ENCODE results near the gene MYO9A. TPM values are rescaled to one million over a fixed set of nuclear protein-coding genes. Genes with fewer than 3 reads are reported as not detected.

The MYO9A gene
- total RNA-seq, 2 donors from 2014 or later = 34.9 to 36.4 TPM

DNA sequence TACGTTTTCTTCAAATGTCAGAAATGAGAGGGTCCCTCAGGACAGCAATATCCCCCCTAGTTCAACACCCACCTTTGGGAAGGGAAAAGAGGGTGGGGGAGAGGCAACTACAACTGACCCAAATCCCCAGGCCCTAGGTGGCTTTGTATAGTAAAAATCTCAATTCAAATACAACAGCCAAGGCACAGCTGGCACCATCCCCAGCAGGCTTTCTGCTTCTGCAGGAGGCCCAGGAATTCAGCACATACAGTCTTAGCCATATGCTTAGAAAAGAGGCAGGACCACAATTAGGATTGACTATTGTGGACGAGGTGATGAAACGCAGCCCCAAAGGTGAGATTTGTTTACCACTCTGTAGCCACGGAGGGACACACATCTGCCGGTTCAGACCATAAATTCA, 291.8 kb downstream of the MYO9A start:
- Histone ChIP-seq H3K4me3 (ENCODE audit: low read length) (no peak overlapping the region), H3K9ac (ENCODE audit: extremely low read depth, low read length, poor library complexity, severe bottlenecking) (no peak overlapping the region), H3K36me3 (ENCODE audit: control insufficient read depth, insufficient read depth, low read length) (peaks cover 68% of the 10 kb centered on the region), H3K4me1 (ENCODE audit: control insufficient read depth, insufficient read depth, low read length) (no peaks in the 10 kb centered on the region), H3K27me3 (ENCODE audit: control insufficient read depth, insufficient read depth, low read length, poor library complexity, severe bottlenecking) (no peaks in the 10 kb centered on the region), H3K27ac (ENCODE audit: low read depth, low read length) (no peak overlapping the region), H3K9me3 (ENCODE audit: control insufficient read depth, low read length) (peaks cover 25% of the 10 kb centered on the region)
- peaks cover 2% of the 10 kb centered on the region for H3K4me1 Mint-ChIP-seq
- TF ChIP-seq, protein P1, sequence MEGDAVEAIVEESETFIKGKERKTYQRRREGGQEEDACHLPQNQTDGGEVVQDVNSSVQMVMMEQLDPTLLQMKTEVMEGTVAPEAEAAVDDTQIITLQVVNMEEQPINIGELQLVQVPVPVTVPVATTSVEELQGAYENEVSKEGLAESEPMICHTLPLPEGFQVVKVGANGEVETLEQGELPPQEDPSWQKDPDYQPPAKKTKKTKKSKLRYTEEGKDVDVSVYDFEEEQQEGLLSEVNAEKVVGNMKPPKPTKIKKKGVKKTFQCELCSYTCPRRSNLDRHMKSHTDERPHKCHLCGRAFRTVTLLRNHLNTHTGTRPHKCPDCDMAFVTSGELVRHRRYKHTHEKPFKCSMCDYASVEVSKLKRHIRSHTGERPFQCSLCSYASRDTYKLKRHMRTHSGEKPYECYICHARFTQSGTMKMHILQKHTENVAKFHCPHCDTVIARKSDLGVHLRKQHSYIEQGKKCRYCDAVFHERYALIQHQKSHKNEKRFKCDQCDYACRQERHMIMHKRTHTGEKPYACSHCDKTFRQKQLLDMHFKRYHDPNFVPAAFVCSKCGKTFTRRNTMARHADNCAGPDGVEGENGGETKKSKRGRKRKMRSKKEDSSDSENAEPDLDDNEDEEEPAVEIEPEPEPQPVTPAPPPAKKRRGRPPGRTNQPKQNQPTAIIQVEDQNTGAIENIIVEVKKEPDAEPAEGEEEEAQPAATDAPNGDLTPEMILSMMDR (conservative IDR thresholded peaks at IDR 0.05) = no peak
- WGBS, 2 experiments (ENCODE audit: insufficient coverage in 1 of 2, insufficient read length in 1 of 2) = 90 to 92% methylated on average over 2 to 5 of the region's 5 CpGs
- H3K9me3 Mint-ChIP-seq = peaks cover 22% of the 10 kb centered on the region
- H3K4me3 Mint-ChIP-seq = no peak overlapping the region
- no peaks in the 10 kb centered on the region for H3K27me3 Mint-ChIP-seq (ENCODE audit: insufficient read depth)
- no peak overlapping the region for H3K27ac Mint-ChIP-seq
- DNase-seq = no peak
- H3K36me3 Mint-ChIP-seq (ENCODE audit: low read depth) = peaks cover 60% of the 10 kb centered on the region

DNA sequence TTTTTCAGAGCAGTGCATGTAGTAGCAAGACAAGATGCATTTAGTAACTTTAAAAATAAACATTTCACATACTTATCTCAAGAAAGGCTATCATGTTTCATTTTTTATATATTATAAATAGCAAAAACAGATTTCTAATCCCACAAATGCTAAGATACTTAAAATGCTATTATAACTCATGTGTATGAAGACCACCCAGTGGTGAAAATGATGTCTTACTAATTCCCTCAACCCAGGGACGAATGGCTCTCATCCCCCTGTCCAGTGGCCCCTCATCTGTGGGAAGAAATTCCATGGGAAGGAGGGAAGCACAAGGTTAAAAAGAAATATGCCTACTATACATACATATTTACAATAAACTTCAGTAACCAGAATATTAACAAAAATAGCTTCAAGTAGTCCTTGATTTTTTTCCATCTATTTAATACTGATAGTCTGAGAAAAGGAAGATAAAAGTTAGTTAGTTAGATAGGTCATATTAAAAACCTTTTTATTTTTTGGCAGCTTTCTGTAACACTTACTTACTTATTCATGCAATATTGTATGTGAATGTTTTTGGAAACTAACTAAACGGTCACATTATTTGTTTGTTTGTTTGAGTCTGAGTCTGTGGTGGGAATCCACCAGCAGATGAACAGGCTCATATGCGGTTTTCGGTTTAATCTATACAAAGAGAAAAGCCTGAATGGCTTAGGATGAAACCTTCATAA, 292.8 kb downstream of the MYO9A start:
- Histone ChIP-seq H3K9me3 (ENCODE audit: control insufficient read depth, low read length) (peaks cover 34% of the 10 kb centered on the region), H3K4me1 (ENCODE audit: control insufficient read depth, insufficient read depth, low read length) (no peaks in the 10 kb centered on the region), H3K27me3 (ENCODE audit: control insufficient read depth, insufficient read depth, low read length, poor library complexity, severe bottlenecking) (no peaks in the 10 kb centered on the region), H3K36me3 (ENCODE audit: control insufficient read depth, insufficient read depth, low read length) (peaks cover 68% of the 10 kb centered on the region), H3K27ac (ENCODE audit: low read depth, low read length) (no peak overlapping the region), H3K9ac (ENCODE audit: extremely low read depth, low read length, poor library complexity, severe bottlenecking) (no peak overlapping the region), H3K4me3 (ENCODE audit: low read length) (no peak overlapping the region)
- no peaks in the 10 kb centered on the region for H3K27me3 Mint-ChIP-seq (ENCODE audit: insufficient read depth)
- H3K36me3 Mint-ChIP-seq (ENCODE audit: low read depth) = peaks cover 67% of the 10 kb centered on the region
- TF ChIP-seq, protein P1 (conservative IDR thresholded peaks at IDR 0.05) = no peak
- no peak overlapping the region for H3K4me3 Mint-ChIP-seq
- 93 to 100% methylated on average over 1 to 4 of the region's 4 CpGs for WGBS, 2 experiments (ENCODE audit: insufficient coverage in 1 of 2, insufficient read length in 1 of 2)
- DNase-seq = no peak
- no peak overlapping the region for H3K27ac Mint-ChIP-seq
- H3K9me3 Mint-ChIP-seq = peaks cover 30% of the 10 kb centered on the region
- H3K4me1 Mint-ChIP-seq = peaks cover 2% of the 10 kb centered on the region

DNA sequence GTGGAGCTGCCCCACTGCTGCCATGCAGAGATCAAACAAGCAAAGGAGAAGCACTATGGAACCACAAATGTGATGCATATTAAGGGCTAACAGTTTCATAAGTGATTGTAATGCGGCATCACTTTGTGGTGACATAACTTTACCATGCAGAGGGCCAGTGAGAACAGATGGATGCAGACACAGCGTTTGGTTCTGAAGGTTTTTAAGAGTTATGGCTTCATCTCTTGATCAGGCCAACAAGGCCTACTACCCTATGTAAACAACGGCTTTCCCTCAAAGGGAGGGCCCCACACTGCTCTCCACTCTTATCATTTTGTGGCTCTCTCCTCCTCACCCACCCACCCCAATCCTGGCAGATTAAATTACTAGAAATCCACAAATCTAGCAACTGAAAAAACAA, 294.1 kb downstream of the MYO9A start:
- peaks cover 42% of the 10 kb centered on the region for H3K9me3 ChIP-seq (ENCODE audit: control insufficient read depth, low read length)
- peaks cover 54% of the 10 kb centered on the region for H3K36me3 ChIP-seq (ENCODE audit: control insufficient read depth, insufficient read depth, low read length)
- H3K9ac ChIP-seq (ENCODE audit: extremely low read depth, low read length, poor library complexity, severe bottlenecking) = no peak overlapping the region
- H3K27ac ChIP-seq (ENCODE audit: low read depth, low read length) = no peak overlapping the region
- Mint-ChIP-seq H3K9me3 (peaks cover 31% of the 10 kb centered on the region), H3K4me3 (no peak overlapping the region), H3K27me3 (ENCODE audit: insufficient read depth) (no peaks in the 10 kb centered on the region), H3K36me3 (ENCODE audit: low read depth) (peaks cover 69% of the 10 kb centered on the region), H3K27ac (no peak overlapping the region), H3K4me1 (peaks cover 2% of the 10 kb centered on the region)
- no peaks in the 10 kb centered on the region for H3K4me1 ChIP-seq (ENCODE audit: control insufficient read depth, insufficient read depth, low read length)
- no peak overlapping the region for H3K4me3 ChIP-seq (ENCODE audit: low read length)
- TF ChIP-seq, protein P1 (conservative IDR thresholded peaks at IDR 0.05) = no peak
- WGBS, 2 experiments (ENCODE audit: insufficient coverage in 1 of 2, insufficient read length in 1 of 2) = 91 to 96% methylated on average over 2 to 3 of the region's 3 CpGs
- no peak for DNase-seq
- no peaks in the 10 kb centered on the region for H3K27me3 ChIP-seq (ENCODE audit: control insufficient read depth, insufficient read depth, low read length, poor library complexity, severe bottlenecking)

Data from endodermal cell (in vitro differentiated cells).